HepG2 (cell line): ENCODE measurements around the gene HDAC5. TPM values are rescaled to one million over a fixed set of nuclear protein-coding genes. Genes with fewer than 3 reads are reported as not detected.

Source experiments
- AKNA ChIP-seq: sonication (generic); formaldehyde crosslinking; IDR thresholded peaks from 2 replicates; pipeline ENCODE4 v1.4.0; 2020; ENCODE audit warnings: missing genetic modification reagents, borderline replicate concordance
- ARID5B ChIP-seq: IDR thresholded peaks from 2 replicates; pipeline ENCODE4 v1.4.0; 2020; ENCODE audit warnings: mild to moderate bottlenecking, missing genetic modification reagents
- FOXA1 ChIP-seq, 2 experiments: fragments of 450-650 bp in 1 of 2; sonication (generic) in 1 of 2; formaldehyde crosslinking in 1 of 2; IDR thresholded peaks; 2 replicates each; pipeline versions ENCODE4 v1.4.0 to v1.6.1; 2016 to 2020; ENCODE audit warnings: missing genetic modification reagents in 1 of 2
- FOXM1 ChIP-seq: sonication (generic); formaldehyde crosslinking; IDR thresholded peaks from 2 replicates; pipeline ENCODE4 v1.5.0; 2020; ENCODE audit warnings: missing genetic modification reagents
- GFI1 ChIP-seq: sonication (generic); formaldehyde crosslinking; IDR thresholded peaks from 2 replicates; pipeline ENCODE4 v1.5.0; 2020; ENCODE audit warnings: missing genetic modification reagents, mild to moderate bottlenecking, borderline replicate concordance
- KAT7 ChIP-seq: IDR thresholded peaks from 2 replicates; pipeline ENCODE4 v1.6.1; 2018; ENCODE audit warnings: borderline replicate concordance, missing compliant biosample characterization
- NFE2L2 ChIP-seq: fragments of 150-350 bp; IDR thresholded peaks from 2 replicates; pipeline ENCODE4 v1.6.1; 2014; ENCODE audit warnings: low read length
- PAWR ChIP-seq: sonication (generic); formaldehyde crosslinking; IDR thresholded peaks from 2 replicates; pipeline ENCODE4 v1.4.0; 2020; ENCODE audit warnings: missing genetic modification reagents, mild to moderate bottlenecking, borderline replicate concordance
- ZNF101 ChIP-seq: sonication (generic); formaldehyde crosslinking; IDR thresholded peaks from 2 replicates; pipeline ENCODE4 v1.4.0; 2020; ENCODE audit warnings: mild to moderate bottlenecking, low read depth, missing genetic modification reagents, borderline replicate concordance
- ZNF30 ChIP-seq: sonication (generic); formaldehyde crosslinking; IDR thresholded peaks from 2 replicates; pipeline ENCODE4 v1.5.0; 2020; ENCODE audit warnings: mild to moderate bottlenecking, missing genetic modification reagents
- ZNF441 ChIP-seq: sonication (generic); formaldehyde crosslinking; IDR thresholded peaks from 2 replicates; pipeline ENCODE4 v1.7.0; 2021; ENCODE audit warnings: missing genetic modification reagents, borderline replicate concordance
- ZNF652 ChIP-seq: IDR thresholded peaks from 2 replicates; pipeline ENCODE4 v1.6.1; 2016; ENCODE audit warnings: low read depth, borderline replicate concordance
- ZNF746 ChIP-seq: sonication (generic); formaldehyde crosslinking; IDR thresholded peaks from 2 replicates; pipeline ENCODE4 v1.8.0; 2022; ENCODE audit warnings: mild to moderate bottlenecking, missing genetic modification reagents
- ZNF747 ChIP-seq: sonication (generic); formaldehyde crosslinking; IDR thresholded peaks from 2 replicates; pipeline ENCODE4 v1.8.1; 2023; ENCODE audit warnings: missing genetic modification reagents, mild to moderate bottlenecking, borderline replicate concordance
- ZNF749 ChIP-seq: sonication (generic); formaldehyde crosslinking; IDR thresholded peaks from 2 replicates; pipeline ENCODE4 v1.8.0; 2022; ENCODE audit warnings: mild to moderate bottlenecking, missing genetic modification reagents, moderate library complexity, borderline replicate concordance
- ZNF816 ChIP-seq: sonication (generic); formaldehyde crosslinking; IDR thresholded peaks from 2 replicates; pipeline ENCODE4 v1.8.0; 2022; ENCODE audit warnings: missing genetic modification reagents, mild to moderate bottlenecking, borderline replicate concordance
- ZNF850 ChIP-seq: sonication (generic); formaldehyde crosslinking; conservative IDR thresholded peaks from 2 replicates; pipeline ENCODE4 v1.9.0; 2021; ENCODE audit warnings: mild to moderate bottlenecking, missing genetic modification reagents
- ZSCAN25 ChIP-seq: sonication (generic); formaldehyde crosslinking; IDR thresholded peaks from 2 replicates; pipeline ENCODE4 v1.8.0; 2022; ENCODE audit warnings: mild to moderate bottlenecking, missing genetic modification reagents
- polyA plus RNA-seq, 8 experiments: library from polyadenylated mRNA; depleted of rRNA in 3 of 8; stranded (reverse) in 7 of 8; unstranded in 1 of 8; fragments of >200 nt; fragmentation: Illumina TruSeq in 4 of 8; extraction: Trizol in 4 of 8; gene quantifications; 2 replicates each; pipeline versions ENCODE4 v1.2.1 to v1.2.3, GENCODE V29; 2011 to 2016; ENCODE audit warnings: low read depth in 4 of 8, missing spikeins in 1 of 8, mixed read lengths in 1 of 8; ENCODE audit not compliant: insufficient read depth in 1 of 8
- total RNA-seq, 5 experiments: library from RNA; depleted of rRNA; stranded (reverse); fragments of >200 nt; fragmentation: Illumina TruSeq; extraction: Trizol; gene quantifications; 2 replicates each; pipeline ENCODE4 v1.2.3, GENCODE V29; 2016; ENCODE audit warnings: low read depth in 1 of 5
- TF ChIP-seq, protein P1 (sequence below): IDR thresholded peaks from 2 replicates; pipeline ENCODE4 v1.6.1; 2016

Gene HDAC5
- total and polyA plus RNA-seq, 2 of the 13 experiments (the other 11 are each of a cell fraction or from before 2014, with no cell fraction given): 46.4 to 85.4 TPM

DNA sequence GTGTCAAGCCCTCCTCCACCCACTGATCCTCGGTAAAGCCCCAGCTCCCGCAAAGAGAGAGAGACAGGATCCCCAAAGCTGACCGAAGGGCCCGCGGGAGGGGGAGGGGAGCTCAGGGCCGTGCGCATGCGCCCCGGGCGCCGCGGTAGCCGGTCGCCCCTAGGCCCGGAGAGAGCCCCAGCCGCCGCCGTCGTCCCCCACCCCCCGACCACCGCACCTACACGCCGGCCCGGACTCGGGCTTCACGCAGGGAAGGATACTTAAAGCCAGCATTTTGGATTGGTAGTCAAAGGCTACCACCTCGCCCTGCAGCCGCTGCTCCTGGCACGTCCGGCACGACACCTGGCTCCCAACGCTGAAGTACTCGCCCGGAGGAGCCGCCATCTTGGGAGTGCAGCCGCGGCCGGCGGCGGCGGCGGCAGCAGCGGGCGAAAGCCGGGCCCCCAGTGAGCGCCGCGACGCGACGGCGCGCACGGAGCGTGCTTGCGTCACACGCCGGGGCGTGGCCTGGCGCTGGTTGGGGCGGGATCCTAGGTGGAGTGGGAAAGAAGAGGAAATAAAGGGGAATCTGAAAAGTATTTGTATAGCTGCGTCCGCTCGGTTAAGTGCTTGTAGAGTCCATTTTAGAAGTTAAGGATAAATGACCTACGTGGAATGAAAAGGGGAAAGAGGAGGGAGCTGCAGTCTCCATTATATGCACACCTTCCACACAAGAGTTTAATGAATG is 57.1 kb downstream of the HDAC5 start, which contains the start of gene LSM12 (continued):
- TF ChIP-seq ARID5B (CRISPR knock-in tag) (no peak), NFE2L2 (no peak), ZNF101 (peak; percentile 39; the same call in 1 of the 2 replicates), ZSCAN25 (CRISPR knock-in tag) (peak; percentile 69), PAWR (CRISPR knock-in tag) (0 out of 2 replicates have a peak, but pooled peaks have one; percentile 18), GFI1 (peak; percentile 64; the same call in 1 of the 2 replicates), AKNA (CRISPR knock-in tag) (no peak), ZNF749 (0 out of 2 replicates have a peak, but pooled peaks have one; percentile 45), ZNF746 (CRISPR knock-in tag) (no peak; the same call in 1 of the 2 replicates), KAT7 (no peak), FOXM1 (CRISPR knock-in tag) (peak; percentile 40; the same call in 1 of the 2 replicates), ZNF747 (CRISPR knock-in tag) (no peak), ZNF652 (no peak), FOXA1 (IDR thresholded peaks at IDR 0.05) (no peak), FOXA1 (CRISPR knock-in tag; IDR thresholded peaks at IDR 0.05) (no peak), ZNF850 (CRISPR knock-in tag) (no peak), ZNF30 (CRISPR knock-in tag) (no peak), ZNF441 (no peak), ZNF816 (peak; percentile 51; the same call in 1 of the 2 replicates)
- TF ChIP-seq, protein P1, sequence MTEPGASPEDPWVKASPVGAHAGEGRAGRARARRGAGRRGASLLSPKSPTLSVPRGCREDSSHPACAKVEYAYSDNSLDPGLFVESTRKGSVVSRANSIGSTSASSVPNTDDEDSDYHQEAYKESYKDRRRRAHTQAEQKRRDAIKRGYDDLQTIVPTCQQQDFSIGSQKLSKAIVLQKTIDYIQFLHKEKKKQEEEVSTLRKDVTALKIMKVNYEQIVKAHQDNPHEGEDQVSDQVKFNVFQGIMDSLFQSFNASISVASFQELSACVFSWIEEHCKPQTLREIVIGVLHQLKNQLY: 0 out of 2 replicates have a peak, but pooled peaks have one; percentile 39
